HG03432 (cell line): ENCODE measurements around the gene PIK3C2G.
"Not testable (repeated sequence)": the region's sequence is repeated elsewhere in the genome, so short reads cannot be mapped to it uniquely, and the experiment has no call there.

Experiments used
- ATAC-seq: cut with Tn5 transposase; IDR thresholded peaks from one replicate; pipeline ENCODE4 v1.9.1; 2021; ENCODE audit warnings: mild to moderate bottlenecking, moderate library complexity; ENCODE audit not compliant: unreplicated experiment

Gene PIK3C2G, protein sequence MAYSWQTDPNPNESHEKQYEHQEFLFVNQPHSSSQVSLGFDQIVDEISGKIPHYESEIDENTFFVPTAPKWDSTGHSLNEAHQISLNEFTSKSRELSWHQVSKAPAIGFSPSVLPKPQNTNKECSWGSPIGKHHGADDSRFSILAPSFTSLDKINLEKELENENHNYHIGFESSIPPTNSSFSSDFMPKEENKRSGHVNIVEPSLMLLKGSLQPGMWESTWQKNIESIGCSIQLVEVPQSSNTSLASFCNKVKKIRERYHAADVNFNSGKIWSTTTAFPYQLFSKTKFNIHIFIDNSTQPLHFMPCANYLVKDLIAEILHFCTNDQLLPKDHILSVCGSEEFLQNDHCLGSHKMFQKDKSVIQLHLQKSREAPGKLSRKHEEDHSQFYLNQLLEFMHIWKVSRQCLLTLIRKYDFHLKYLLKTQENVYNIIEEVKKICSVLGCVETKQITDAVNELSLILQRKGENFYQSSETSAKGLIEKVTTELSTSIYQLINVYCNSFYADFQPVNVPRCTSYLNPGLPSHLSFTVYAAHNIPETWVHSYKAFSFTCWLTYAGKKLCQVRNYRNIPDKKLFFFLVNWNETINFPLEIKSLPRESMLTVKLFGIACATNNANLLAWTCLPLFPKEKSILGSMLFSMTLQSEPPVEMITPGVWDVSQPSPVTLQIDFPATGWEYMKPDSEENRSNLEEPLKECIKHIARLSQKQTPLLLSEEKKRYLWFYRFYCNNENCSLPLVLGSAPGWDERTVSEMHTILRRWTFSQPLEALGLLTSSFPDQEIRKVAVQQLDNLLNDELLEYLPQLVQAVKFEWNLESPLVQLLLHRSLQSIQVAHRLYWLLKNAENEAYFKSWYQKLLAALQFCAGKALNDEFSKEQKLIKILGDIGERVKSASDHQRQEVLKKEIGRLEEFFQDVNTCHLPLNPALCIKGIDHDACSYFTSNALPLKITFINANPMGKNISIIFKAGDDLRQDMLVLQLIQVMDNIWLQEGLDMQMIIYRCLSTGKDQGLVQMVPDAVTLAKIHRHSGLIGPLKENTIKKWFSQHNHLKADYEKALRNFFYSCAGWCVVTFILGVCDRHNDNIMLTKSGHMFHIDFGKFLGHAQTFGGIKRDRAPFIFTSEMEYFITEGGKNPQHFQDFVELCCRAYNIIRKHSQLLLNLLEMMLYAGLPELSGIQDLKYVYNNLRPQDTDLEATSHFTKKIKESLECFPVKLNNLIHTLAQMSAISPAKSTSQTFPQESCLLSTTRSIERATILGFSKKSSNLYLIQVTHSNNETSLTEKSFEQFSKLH (N-terminal part only)

DNA sequence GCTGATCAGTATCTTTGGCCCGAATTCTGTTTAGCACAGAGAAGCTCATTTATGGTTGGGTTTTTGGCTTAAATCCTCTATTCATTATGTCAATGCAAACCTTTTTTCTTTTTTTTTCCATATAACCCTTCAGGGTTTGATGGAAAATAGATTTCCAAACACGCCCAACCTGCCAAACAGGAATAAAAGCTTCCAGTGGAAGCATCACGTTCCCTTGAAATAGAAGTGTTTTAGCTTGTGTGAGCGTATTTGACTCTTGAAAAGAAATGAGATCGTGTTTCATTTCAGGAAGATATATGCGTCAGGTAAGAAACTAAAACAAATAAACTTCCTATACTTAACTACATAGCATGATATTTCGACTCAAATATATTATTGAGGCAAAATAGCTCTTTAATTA lies at the start of gene PIK3C2G:
Gene PIK3C2G, plus strand, starts transcription at position 246 of the 400 bp plus-strand sequence. CDS start 20,564 bp downstream, outside the sequence.
- no peak for ATAC-seq

DNA sequence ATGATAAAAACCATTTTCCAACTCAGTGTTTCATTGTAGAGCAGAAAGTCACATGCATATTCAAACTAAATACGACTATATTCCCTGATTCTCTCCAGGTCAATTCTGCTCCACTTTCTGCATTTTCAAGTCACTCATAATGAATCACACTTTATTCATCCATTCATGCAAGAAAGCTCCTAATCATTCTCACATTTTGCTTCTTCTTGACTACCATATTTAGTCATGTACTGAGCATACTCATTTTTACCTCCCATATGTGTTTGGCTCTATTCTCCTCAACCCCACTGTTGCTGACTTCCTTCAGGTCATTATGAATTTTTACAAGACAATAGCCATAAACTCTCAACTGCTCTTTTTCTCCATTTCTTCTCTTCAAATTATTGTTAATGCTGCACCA lies 43.4 kb upstream of the PIK3C2G start:
- no peak for ATAC-seq

DNA sequence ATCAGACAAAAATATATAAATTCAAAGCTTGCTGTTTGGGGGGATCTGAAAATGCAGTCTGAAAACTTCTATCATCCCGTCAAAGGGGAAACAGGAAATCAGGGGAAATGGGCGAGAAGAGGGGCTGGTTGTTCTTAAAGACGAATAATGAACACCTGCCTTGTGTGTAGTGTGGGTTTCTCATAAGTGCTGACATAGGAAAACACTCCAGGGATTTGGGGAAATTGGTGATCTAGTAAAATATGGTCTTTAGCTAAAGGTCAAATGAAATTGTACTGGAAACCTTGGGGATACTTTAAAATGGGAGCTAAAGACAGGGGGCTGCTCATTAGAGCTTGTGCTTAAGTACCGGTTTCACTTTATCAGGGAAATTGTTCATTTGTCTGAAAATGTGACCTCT lies 39.6 kb upstream of the PIK3C2G start:
- ATAC-seq: no peak

DNA sequence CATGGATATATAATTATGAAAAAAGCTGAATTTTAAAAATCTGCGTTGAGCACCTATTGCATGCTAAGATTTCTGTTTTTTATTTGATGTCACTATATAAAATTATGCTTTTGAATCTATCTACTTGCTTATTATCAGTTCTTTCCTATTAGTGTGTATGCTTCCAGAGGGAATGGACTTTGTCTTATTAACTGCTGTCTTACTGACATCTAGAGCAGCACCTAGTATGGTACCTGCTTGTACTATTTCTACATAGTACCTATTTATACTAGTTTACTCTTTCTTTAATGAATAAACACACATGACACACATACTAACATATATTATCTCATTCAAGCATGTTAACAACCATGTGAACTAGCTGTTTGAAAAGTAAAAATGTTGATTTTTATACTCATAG lies 38.6 kb upstream of the PIK3C2G start:
- no peak for ATAC-seq

DNA sequence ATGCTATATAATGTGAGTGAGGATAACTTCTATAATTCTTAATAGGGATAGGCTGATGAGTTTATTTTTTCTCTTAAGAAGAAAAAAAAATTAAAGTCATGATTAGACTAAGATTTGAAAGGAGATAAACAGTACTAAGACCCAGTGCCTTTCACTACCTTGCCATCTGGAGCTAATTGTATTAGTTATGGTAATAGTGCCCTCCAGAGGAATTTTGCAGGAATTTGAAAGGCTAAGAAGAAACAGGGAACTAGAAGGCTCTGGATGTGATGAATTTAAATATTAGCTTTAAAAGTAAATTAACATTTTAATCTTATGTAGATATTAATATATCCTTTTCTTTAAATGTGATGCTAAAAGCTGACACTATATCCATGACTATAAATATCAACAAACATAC lies 36.6 kb upstream of the PIK3C2G start:
- ATAC-seq: peak; percentile 59

DNA sequence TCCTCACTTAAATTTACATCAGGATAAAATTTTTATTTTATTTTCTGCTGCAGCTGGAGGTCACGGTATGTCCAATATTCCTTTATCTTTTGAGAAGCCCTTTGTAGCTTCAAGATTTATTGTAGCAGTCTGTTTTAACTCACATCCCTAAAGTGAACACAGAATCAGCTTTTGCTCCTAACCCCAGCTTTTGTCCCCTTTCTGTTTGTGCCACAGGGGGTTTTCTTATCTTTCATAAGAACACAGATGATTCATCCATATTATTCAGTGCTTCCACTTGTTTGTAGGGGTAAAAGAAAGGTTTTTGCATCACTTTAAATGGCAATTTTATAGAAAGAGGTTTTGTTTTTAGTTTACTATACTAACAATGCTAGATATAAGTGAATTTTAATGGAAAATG lies 21.8 kb upstream of the PIK3C2G start:
- no peak for ATAC-seq

DNA sequence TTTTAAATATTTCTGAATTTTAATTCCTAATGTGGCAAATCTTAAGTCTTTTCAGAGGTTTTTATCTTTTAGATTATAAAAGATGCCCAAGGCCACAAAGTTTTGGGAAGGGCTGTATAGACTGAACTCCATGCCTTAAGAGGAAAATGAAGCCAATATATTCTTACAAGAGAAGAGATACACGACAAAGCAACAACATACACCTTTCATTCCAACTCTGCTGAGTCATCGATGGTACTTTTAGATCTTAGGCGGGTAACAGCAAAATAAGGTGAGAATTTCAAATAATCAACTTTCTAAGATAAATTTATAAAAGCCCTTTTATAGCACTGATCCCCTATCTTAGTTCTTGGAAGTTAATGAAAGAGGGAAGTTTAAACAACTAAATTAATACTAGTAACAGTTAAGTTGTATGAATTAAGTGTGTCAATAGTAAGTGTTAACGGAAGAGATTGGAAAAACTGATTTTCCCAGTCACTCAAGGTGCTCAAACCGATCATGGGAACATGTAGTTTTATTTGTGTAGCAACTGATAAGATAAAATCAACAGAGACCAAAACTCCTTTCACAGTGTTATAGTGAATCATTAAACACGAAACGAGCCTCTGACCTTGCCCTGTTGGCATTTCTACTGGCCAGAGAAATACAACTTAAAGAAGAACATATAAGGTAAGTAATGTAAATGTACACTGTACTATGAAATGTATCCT lies 18.8 kb upstream of the PIK3C2G start:
- no peak for ATAC-seq

DNA sequence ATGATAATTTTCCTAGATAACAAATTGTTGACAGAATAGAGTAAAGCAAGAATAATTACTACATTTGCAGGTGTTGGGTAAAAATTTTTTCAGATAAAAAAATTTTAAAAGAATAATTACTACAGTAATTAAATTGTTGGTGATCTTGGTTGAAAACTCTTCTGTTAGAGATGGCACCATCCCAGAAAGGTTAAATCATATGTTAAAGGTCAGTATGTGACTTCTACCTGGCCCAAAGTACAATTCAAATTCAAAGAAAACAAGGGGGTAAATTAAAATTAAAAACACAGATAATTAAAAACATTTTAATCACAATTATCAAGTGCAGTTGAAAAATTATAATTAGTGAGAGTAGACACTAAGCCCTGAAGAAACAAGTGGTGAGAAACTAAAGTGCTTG lies 18.1 kb upstream of the PIK3C2G start:
- no peak for ATAC-seq

DNA sequence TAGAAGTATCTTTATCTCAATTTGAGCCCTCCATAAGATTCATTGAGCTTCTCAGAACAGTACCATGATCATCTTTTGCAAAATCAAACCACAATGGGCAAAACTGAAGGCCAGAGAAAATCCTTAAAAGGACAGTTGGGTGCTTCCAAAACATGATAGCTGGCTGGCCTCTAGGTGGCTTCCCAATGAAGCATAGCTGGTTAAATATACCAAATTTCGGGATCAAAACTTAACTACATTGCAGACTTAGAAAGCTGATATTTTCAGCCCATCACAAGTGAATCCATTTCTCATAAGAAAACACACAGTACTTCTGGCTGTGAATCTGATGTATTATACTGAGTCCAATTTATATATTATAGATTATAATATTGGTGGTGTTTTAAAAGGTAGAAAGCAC lies 15.3 kb upstream of the PIK3C2G start:
- ATAC-seq: no peak

DNA sequence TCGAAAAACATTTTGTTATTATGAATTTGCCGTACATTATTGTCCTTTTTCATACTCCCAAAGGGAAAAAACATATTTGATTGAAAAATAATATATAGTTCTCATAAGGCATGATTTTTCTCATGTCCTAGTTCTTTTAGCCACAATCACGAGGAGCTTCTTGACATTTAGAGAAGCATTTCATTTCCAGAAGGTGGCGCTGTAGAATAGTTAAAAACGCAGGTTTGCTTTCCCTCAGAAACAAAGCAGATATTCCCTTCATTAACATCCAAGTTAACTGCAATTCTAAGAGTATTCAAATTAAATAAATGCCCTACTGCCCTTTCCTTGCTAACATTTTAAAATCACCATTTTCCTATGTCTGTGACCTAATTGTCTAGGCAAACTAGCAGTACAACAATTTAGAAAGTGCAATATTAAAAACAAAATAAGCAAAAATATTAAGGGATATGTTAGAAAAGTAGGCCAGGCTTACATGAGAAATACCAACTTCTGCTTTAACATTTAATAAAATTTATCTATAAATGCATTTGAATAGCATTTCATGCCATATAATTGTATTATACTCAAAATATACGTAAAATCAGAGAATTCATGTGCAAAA lies 10.9 kb upstream of the PIK3C2G start:
- ATAC-seq: no peak

DNA sequence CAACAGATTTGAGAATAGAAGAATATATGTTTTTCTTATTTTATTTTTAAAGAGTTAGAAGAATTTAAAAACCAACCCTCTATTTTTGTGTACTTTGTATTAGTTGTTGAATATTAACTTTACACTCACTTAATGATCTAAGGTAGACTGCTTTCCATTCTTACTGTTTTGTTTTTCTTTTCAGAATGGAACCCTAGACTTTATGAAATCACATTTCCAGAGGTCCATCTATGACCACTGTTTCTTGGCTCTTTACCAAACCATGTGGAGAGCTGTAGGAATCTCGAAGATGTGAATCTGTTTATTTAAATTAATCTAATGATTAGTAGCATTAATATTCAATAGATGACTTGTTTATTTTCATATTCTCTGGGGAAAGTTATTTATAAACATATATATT lies 7.2 kb upstream of the PIK3C2G start:
- ATAC-seq: no peak

DNA sequence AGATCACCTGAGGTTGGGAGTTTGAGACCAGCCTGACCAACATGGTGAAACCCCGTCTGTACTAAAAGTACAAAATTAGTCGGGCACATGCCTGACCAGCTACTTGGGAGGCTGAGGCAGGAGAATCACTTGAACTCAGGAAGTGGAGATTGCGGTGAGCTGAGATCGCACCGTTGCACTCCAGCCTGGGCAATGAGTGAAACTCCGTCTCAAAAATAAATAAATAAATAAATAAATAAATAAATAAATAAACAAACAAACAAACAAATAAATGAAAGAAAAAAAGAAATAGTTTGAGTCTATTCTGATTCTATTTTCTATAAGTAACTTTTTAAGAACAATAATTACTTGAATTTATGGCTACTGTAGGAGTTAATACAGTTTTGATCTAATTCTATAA lies 6.3 kb upstream of the PIK3C2G start:
- ATAC-seq: not testable (repeated sequence)

DNA sequence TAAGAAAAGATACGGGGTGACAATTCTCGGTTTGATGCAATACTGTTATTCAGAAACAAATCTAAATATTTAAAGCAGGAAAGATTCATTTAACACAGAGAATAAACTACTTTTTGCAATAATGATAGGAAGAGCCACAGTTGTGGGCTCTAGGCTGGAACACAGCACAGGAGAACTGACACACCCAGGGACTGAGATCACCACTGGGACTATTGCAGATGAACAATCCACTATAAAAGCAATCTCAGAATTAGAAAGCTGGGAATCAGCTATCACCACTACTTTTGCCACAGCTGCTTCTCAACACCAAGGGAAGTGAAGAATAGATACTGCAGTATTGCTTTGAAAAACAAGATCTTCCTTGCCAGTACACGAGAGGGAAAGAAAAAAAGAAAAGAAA lies 4.1 kb upstream of the PIK3C2G start:
- no peak for ATAC-seq

DNA sequence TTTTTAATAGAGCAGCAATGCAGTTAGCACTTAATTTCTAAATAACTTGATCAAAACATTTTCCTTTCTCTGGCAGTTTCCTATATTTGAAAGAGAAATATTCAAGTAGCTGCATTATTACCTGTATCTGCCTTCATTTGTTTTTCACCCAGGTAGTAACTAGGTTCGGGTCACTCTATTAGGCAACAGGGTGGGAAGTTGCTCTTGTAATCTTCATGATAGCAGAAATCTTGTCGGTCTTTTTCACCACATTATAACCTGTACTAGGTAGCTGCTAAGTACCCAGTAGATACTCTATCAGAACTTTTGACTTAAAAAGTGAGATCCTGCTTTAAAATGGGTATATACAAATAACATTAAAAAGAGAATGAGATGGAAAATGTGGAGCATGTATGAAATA lies 2.4 kb upstream of the PIK3C2G start:
- no peak for ATAC-seq

DNA sequence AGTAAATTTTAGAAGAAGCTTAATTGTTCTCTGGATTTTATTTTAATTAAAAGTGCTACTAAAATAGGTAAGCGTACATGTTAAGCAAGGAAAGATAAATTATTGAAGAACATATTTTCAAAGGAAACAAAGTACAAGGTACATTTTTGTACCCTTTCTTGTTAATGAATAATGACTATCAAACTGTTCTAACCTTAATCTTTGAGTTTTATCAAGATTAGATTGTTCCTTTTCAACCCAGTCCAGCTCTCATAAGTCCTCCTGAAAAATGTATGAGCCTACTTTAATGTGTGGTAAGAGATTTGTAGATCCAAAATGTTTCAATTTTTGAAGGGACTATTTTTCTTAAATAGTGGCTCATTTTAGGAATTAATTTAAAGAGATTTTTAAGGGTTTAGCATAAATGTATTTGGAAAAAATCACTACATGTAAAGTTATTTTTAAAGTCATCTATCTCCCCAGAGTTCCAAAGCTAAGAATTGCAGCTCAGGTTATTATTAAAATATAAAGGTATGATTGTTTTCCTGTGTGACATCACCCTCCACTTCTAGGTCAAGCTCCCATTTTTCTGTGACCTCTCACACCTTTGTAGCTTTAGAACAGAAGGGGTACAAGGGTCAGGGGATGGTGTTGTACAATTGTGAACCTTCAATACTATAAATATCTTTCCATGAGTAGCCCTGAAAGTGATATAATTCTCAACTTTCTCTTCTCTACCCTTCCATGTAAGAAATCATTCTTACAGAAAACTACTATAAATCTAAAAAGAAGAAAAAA lies 1.2 kb upstream of the PIK3C2G start:
- no peak for ATAC-seq

DNA sequence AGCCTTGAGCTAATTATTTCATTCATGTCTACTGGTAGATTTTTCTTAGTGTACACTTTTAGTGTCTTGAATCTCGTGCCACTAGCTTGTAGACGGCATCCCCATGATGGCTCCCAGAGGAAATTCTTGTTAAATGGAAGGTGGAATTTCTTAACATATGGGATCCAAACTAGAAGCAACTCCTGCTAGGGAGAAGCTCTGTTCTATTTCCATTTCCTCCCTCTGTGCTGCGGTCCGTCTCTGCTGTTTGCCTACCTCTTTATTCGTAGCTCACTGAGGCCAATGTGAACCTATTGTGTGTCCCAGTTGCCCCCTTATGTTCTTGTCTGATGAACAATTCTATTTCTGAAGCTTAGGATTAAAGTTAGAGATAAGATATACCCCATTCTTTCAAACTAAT lies 588 bp downstream of the PIK3C2G start:
- ATAC-seq: no peak

DNA sequence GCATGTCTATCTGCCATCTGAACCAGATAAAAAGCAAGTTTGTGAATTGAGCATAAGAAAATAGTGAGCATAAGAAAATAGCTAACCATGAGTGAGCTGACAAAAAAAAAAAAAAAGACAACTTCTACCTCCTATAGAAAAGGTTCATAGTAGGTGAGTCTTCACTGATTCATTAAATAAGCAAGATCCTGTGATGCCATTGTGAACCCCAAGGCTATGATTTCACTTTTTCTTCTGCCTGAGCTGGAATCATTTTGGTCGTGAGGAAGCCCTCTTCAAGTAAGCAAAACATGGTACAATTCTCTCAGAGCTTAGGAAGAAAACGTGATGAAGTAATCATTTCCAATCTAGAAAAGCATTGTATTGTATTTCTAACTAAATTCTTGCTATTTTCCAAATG lies 1.2 kb downstream of the PIK3C2G start:
- no peak for ATAC-seq

DNA sequence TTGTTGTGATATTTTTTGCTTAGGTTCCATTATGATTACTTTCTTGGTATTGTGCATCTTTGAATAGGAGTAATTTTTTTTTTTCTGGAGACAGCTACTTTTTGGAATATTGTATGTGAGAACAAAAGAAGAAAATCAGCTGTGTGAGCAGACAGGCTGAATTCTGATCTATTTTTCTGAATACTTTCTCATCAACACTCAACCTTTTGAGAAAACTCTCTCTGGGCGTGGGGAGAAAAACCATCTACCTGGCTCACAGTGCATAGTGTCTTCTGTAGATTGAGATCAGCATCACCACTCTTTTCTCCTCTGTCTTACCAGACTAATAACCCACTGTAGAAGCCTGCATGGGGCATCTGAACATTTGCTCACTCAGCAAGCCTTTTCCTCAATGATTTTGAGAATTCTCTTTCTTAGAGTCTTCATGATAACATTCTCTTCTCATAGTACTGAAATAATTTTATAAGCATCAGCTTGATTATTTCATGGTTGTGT lies 3.3 kb downstream of the PIK3C2G start:
- no peak for ATAC-seq

DNA sequence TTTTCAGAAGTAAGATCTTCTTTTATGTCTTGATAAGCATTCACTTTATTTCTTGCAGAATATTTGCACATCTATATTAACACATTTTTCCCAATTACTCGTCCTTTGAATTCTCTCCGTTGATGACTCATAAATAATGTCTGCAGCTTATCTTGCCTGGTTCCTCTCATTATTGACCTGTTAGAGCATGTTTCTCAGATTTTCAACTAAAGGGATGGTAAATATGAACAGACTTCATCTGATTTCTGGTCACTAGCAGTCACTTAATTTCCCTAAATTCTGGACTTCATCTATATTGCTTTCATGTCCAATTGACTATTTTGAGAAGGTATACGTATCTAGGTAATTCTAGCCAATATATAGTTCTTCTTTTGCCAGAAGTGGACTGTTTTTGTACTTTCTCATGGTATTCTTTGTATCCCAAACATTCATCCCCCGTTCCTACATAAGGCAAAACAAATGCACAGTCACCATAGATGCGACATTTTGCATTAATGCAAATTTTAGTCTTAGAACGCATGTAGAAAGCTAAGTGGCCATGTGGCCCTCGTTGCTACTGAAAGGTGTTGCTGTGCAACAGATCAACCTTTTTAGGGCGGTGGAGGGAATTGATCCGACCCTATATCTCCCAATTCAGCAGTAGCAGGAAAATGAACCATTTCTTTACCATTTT lies 6.2 kb downstream of the PIK3C2G start:
- no peak for ATAC-seq
